ENCODE results near the gene CDR2.

Gene CDR2

DNA sequence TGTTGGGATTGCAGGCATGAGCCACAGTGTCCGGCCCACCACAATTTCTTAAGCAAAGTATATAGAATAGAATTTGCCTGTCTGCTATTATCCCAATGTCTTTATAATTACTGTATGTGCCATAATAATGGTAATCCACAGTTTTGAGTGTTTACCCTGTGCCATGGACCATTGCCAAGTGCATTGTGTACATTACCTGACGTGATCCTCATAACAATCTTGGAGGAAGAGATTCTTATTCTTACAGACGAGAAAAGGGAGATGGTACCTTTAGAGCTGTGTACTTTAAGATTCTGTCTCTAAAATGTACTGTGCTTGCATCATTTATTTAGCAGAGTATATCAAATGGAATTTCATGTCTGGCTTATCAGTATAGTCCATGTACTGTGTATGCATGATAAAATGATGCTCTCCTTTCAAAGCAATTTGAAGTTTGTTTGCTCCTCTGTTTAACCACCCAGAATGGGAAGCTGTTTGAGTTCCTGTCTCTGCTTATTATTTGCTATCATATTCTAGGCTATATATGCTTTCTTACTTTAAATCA lies 13.8 kb upstream of the CDR2 start:
- Mint-ChIP-seq H3K4me3 (no peak overlapping the region), H3K4me1 (ENCODE audit: low read depth) (peaks cover 2% of the 10 kb centered on the region), H3K27ac (no peak overlapping the region), H3K9me3 (ENCODE audit: low read depth) (no peaks in the 10 kb centered on the region), H3K27me3 (no peaks in the 10 kb centered on the region), H3K36me3 (peaks cover 2% of the 10 kb centered on the region)

- Mint-ChIP-seq H3K4me1 (ENCODE audit: low read depth) (peaks cover 8% of the 10 kb centered on the region), H3K27me3 (no peaks in the 10 kb centered on the region), H3K4me3 (no peak overlapping the region), H3K27ac (no peak overlapping the region), H3K9me3 (ENCODE audit: low read depth) (no peaks in the 10 kb centered on the region), H3K36me3 (peaks cover 2% of the 10 kb centered on the region)
These were observed 12.6 kb upstream of the CDR2 start for GRCh38 chr16:22386976-22387375.

GRCh38 chr16:22385196-22385595 lies 10.8 kb upstream of the CDR2 start:
- Mint-ChIP-seq H3K27ac (no peak overlapping the region), H3K9me3 (ENCODE audit: low read depth) (no peaks in the 10 kb centered on the region), H3K4me1 (ENCODE audit: low read depth) (peaks cover 25% of the 10 kb centered on the region), H3K36me3 (peaks cover 2% of the 10 kb centered on the region), H3K27me3 (no peaks in the 10 kb centered on the region), H3K4me3 (no peak overlapping the region)

GRCh38 chr16:22383827-22384226 lies 9.4 kb upstream of the CDR2 start:
- H3K4me1 Mint-ChIP-seq (ENCODE audit: low read depth), result peaks cover 29% of the 10 kb centered on the region
- H3K36me3 Mint-ChIP-seq, result peaks cover 2% of the 10 kb centered on the region
- no peaks in the 10 kb centered on the region for H3K9me3 Mint-ChIP-seq (ENCODE audit: low read depth)

DNA sequence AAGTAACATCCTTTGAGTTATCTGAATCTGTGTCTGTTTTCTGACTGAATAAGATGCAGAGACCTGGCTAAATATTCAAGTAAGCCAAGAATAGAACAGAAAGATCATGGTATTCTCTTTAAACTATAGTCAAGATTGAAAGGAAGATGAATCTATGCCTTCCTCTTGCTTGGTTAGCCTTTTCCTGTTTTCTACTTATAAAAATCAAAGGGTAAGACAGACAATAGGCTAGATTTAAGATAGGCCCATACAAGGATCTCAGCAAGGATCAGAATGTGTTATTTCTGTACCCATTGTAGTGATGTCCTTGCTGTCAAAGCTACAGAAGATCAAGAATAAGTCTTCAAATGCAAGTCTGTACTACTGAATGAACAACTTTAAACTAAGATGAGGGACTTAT lies 7.0 kb upstream of the CDR2 start:
- Mint-ChIP-seq H3K4me1 (ENCODE audit: low read depth) (peaks cover 29% of the 10 kb centered on the region), H3K9me3 (ENCODE audit: low read depth) (no peaks in the 10 kb centered on the region), H3K27ac (peak overlapping the region; percentile 89), H3K27me3 (no peaks in the 10 kb centered on the region), H3K36me3 (no peaks in the 10 kb centered on the region), H3K4me3 (peak overlapping the region; percentile 54)

More at GRCh38 chr16:22383827-22384226, 9.4 kb upstream of the CDR2 start:
- H3K27ac Mint-ChIP-seq, result peak overlapping the region; percentile 28
- H3K27me3 Mint-ChIP-seq, result no peaks in the 10 kb centered on the region
- no peak overlapping the region for H3K4me3 Mint-ChIP-seq

DNA sequence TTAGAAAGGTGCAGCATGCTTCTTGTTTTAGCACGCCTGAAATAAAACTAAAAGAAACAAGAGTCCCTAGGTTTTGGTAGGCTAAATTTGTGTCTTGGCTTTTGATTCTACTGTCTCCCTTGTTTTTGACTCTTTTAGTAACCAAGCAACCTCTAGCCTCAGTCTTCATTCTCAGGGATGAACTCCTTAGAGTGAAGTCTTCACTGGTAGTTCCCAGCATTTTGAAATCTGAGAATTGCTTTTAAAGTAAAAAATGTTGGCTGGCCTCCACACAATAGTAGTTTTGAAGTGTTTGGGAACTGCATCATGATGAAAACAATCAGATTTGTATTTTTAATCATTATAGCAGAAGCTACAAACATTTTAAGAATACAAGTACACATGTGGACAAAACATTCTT lies 6.1 kb upstream of the CDR2 start:
- Mint-ChIP-seq H3K9me3 (ENCODE audit: low read depth) (no peaks in the 10 kb centered on the region), H3K4me3 (no peak overlapping the region), H3K36me3 (no peaks in the 10 kb centered on the region), H3K4me1 (ENCODE audit: low read depth) (peaks cover 32% of the 10 kb centered on the region), H3K27me3 (no peaks in the 10 kb centered on the region), H3K27ac (peak overlapping the region; percentile 89)

- Mint-ChIP-seq H3K27ac (peak overlapping the region; percentile 38), H3K9me3 (ENCODE audit: low read depth) (no peaks in the 10 kb centered on the region), H3K4me1 (ENCODE audit: low read depth) (peaks cover 36% of the 10 kb centered on the region), H3K27me3 (no peaks in the 10 kb centered on the region), H3K4me3 (no peak overlapping the region), H3K36me3 (no peaks in the 10 kb centered on the region)
These were observed 5.2 kb upstream of the CDR2 start for GRCh38 chr16:22379656-22380055.

DNA sequence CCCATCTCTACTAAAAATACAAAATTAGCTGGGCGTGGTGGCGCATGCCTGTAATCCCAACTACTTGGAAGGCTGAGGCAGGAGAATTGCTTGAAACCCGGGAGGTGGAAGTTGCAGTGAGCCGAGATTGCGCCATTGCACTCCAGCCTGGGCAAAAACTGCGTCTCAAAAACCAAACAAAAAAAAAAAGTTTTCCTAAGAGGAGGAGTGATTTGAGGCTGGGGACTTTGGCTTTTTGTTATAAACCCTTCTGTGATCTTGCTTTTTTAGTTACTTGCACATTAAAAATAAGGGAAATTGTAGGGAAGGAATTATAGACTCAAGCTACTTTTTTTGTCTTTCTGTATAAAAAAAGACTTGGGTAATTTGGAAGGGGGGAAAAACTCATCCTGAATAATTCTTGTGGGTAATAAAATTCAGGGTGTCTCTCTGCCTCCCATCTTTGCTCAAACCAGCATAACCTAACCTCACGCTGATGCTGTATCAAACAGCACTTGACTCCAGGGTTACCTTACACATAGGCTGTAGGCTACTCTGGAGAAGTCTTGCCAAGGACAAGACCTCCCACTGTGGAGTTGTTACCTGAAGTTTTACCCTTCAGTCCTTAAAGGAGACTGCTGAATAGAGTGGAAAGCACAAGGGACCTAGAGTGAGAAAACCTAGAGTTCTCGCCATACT lies 1.7 kb upstream of the CDR2 start:
- Mint-ChIP-seq H3K27ac (no peak overlapping the region), H3K4me3 (peak overlapping the region; percentile 92)

DNA sequence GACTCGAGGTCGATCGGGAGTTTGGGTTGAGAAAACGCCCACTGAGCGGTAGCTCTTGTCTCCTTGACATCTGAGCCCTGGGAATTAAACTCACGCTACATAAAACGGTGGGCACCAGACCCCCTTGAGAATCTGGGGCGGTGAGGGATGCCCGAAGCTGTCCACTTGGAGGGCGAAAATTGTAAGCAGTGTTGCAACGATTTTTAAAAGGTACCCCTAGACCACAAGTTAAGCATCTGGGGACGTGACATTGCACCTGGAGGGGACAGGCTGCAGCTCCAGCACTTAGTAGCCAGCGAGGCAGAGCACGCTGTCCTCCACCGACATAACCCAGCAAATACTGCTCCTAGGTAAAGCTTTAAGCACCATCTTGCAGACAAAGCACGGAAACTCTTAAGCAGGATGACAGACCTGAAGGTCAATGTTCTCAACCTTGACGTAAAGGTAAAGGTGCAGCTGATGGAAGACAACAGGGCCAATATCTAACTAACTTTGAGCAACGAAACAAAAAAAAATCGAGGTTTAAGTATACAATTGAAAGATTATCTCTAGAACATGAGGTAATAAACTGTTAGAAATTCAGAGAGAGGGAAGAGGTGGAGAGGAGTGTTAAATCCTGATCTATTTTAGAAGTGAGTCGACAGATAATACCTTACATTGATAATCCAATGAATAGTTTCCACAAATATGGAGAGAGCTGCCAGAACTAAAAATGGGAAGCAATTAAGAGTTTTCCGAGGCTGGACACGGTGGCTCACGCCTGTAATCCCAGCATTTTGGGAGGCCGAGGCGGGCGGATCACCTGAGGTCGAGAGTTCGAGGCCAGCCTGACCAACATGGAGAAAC lies 921 bp upstream of the CDR2 start:
- Mint-ChIP-seq H3K36me3 (no peaks in the 10 kb centered on the region), H3K27me3 (no peaks in the 10 kb centered on the region), H3K4me3 (peak overlapping the region; percentile 92), H3K9me3 (ENCODE audit: low read depth) (no peaks in the 10 kb centered on the region), H3K4me1 (ENCODE audit: low read depth) (peaks cover 42% of the 10 kb centered on the region), H3K27ac (peak overlapping the region; percentile 24)

More for the DNA sequence above, 1.7 kb upstream of the CDR2 start:
- H3K27me3 Mint-ChIP-seq, result no peaks in the 10 kb centered on the region
- peaks cover 43% of the 10 kb centered on the region for H3K4me1 Mint-ChIP-seq (ENCODE audit: low read depth)
- no peaks in the 10 kb centered on the region for H3K36me3 Mint-ChIP-seq
- no peaks in the 10 kb centered on the region for H3K9me3 Mint-ChIP-seq (ENCODE audit: low read depth)

GRCh38 chr16:22373662-22374310 lies 633 bp downstream of the CDR2 start:
- Mint-ChIP-seq H3K4me1 (ENCODE audit: low read depth) (peaks cover 53% of the 10 kb centered on the region), H3K27ac (peak overlapping the region; percentile 94)

GRCh38 chr16:22372882-22373661 lies 1.3 kb downstream of the CDR2 start:
- H3K4me3 Mint-ChIP-seq, result peak overlapping the region; percentile 97

More at GRCh38 chr16:22373662-22374310, 633 bp downstream of the CDR2 start:
- Mint-ChIP-seq H3K4me3 (peak overlapping the region; percentile 97), H3K27me3 (no peaks in the 10 kb centered on the region), H3K9me3 (ENCODE audit: low read depth) (no peaks in the 10 kb centered on the region), H3K36me3 (no peaks in the 10 kb centered on the region)

DNA sequence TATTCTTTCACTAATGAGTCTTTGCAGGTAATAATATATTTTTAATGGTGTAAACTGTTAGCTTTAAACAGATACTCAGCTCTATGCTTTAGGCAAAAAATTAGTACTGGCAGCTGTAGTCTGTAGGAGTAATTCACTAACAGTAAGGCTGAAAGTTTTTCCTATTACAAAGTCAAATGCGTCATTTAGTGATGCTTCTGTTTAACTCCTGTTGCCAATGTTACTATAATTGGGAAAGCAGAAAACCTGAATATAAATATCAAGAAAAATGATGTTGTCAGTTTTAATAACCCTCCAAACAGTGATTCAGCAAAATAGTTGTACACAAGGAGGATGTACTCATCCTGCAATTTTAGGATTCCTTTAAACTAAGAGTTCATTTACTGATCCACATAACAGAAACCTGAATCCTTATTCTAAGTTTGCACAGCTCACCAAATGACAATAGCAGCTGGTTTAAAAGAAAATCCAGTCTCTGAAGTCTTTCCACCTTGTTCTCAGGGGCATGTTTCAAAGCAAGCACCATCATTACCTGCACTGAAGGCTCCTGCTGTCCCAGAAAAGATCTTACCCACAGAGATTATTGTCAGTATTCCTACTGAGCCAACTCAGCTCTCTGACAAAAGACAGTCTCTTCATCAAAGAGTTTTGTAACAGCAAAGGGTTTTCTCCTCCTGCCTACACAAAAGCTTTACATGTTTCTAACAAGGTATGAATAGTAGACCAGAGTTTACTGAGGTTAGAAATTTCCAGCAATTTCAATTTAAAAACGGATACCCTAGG lies 4.2 kb downstream of the CDR2 start:
- peak overlapping the region; percentile 97 for H3K4me3 Mint-ChIP-seq
- peak overlapping the region; percentile 94 for H3K27ac Mint-ChIP-seq
- H3K4me1 Mint-ChIP-seq (ENCODE audit: low read depth), result peaks cover 80% of the 10 kb centered on the region
- H3K27me3 Mint-ChIP-seq, result no peaks in the 10 kb centered on the region
- H3K36me3 Mint-ChIP-seq, result peaks cover 3% of the 10 kb centered on the region
- H3K9me3 Mint-ChIP-seq (ENCODE audit: low read depth), result no peaks in the 10 kb centered on the region

More at GRCh38 chr16:22372882-22373661, 1.3 kb downstream of the CDR2 start:
- Mint-ChIP-seq H3K4me1 (ENCODE audit: low read depth) (peaks cover 59% of the 10 kb centered on the region), H3K27me3 (no peaks in the 10 kb centered on the region), H3K27ac (peak overlapping the region; percentile 94), H3K9me3 (ENCODE audit: low read depth) (no peaks in the 10 kb centered on the region), H3K36me3 (no peaks in the 10 kb centered on the region)

DNA sequence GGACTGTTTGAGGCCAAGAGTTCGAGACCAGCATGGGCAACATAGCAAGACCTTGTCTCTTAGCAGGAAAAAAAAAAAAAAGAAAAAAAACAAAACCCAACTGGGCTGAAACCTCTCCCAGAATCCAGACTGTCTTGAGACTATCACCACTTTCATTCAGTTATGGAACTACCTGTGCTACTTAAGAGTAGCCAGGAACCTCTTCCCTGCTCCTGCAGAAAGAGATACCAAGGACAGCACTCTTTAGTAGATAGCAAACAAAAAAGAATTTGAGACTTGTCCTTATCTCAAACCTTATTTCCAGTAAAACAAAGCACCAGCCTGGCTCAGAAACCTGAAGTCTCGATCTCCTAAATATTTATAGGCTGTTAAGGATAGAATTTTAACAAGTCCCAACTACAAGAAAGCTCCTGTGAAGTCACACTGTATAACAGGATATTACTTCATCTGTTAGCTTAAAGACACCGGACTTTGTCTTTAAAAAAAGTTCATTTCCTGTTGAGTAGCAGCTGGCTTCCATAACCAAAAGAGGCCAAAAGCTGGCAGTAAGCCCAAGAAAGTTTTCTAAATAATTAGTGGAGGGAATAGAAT lies 5.1 kb downstream of the CDR2 start:
- peaks cover 7% of the 10 kb centered on the region for H3K36me3 Mint-ChIP-seq
- H3K27me3 Mint-ChIP-seq, result no peaks in the 10 kb centered on the region
- H3K27ac Mint-ChIP-seq, result peak overlapping the region; percentile 80
- H3K4me1 Mint-ChIP-seq (ENCODE audit: low read depth), result peaks cover 85% of the 10 kb centered on the region
- H3K4me3 Mint-ChIP-seq, result peak overlapping the region; percentile 97
- no peaks in the 10 kb centered on the region for H3K9me3 Mint-ChIP-seq (ENCODE audit: low read depth)

All from activated naive CD8-positive, alpha-beta T cell (primary cell).